ENCODE data around the gene PRKCI. TPM values are rescaled to one million over a fixed set of nuclear protein-coding genes. Genes with fewer than 3 reads are reported as not detected.

Gene PRKCI
- polyA plus RNA-seq, 3 donors, result 5.1 to 15.4 (median 11.6) TPM

DNA sequence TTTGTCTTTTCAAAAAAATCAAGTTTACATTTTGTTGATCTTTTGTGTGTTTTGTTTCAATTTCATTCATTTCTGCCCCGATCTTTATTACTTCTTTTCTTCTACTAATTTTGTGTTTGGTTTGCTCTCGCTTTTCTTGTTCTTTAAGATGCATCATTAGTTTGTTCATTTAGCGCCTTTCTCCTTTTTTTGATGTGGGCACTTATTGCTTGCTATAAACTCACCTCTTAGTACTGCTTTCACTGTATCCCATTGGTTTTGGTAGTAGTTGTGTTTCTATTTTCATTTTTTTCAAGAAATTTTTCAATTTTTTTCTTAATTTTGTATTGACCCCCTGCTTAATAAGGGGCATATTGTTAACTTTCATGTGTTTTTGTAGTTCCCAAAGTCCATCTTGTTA is 34.4 kb downstream of the PRKCI start:
- Mint-ChIP-seq H3K27me3 (ENCODE audit: low read depth in 3 of 3) (no peaks in the 10 kb centered on the region), H3K9me3 (peaks cover 4 to 16% (median 12%) of the 10 kb centered on the region in 7 donors), H3K4me3 (no peak overlapping the region), H3K4me1 (peaks cover 3% of the 10 kb centered on the region), H3K27ac (no peak overlapping the region), H3K36me3 (peaks cover 20 to 33% of the 10 kb centered on the region in 2 donors)
- no peak overlapping the region for H2AFZ ChIP-seq (ENCODE audit: insufficient read depth, low read depth, low read length, poor library complexity, severe bottlenecking)
- WGBS (ENCODE audit: insufficient coverage), result no CpG with 5 or more reads among the region's 3 CpGs
- intact Hi-C loops (cut with micrococcal nuclease), result no loop called here
- no peak for DNase-seq
- no peak overlapping the region for H3K9ac ChIP-seq (ENCODE audit: insufficient read depth, low read length, poor library complexity, severe bottlenecking)
- H3K4me1 ChIP-seq (ENCODE audit: control insufficient read depth in 1 of 2, insufficient read depth in 2 of 2, low read length in 2 of 2), result no peaks in the 10 kb centered on the region
- TF ChIP-seq, protein P1, sequence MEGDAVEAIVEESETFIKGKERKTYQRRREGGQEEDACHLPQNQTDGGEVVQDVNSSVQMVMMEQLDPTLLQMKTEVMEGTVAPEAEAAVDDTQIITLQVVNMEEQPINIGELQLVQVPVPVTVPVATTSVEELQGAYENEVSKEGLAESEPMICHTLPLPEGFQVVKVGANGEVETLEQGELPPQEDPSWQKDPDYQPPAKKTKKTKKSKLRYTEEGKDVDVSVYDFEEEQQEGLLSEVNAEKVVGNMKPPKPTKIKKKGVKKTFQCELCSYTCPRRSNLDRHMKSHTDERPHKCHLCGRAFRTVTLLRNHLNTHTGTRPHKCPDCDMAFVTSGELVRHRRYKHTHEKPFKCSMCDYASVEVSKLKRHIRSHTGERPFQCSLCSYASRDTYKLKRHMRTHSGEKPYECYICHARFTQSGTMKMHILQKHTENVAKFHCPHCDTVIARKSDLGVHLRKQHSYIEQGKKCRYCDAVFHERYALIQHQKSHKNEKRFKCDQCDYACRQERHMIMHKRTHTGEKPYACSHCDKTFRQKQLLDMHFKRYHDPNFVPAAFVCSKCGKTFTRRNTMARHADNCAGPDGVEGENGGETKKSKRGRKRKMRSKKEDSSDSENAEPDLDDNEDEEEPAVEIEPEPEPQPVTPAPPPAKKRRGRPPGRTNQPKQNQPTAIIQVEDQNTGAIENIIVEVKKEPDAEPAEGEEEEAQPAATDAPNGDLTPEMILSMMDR (IDR thresholded peaks at IDR 0.05), result no peak
- H3K9me3 ChIP-seq (replicated peaks in 1 of 2; ENCODE audit: control insufficient read depth in 1 of 2, insufficient read depth in 1 of 2, low read length in 2 of 2), result no peaks in the 10 kb centered on the region
- no peak overlapping the region for H3K4me3 ChIP-seq (replicated peaks in 1 of 3; ENCODE audit: low read depth in 2 of 3, low read length in 3 of 3)
- H3K36me3 ChIP-seq (replicated peaks in 1 of 2; ENCODE audit: control insufficient read depth in 1 of 2, insufficient read depth in 2 of 2, low read length in 2 of 2), result peaks cover 9 to 13% of the 10 kb centered on the region in 2 donors
- no peak overlapping the region for H3K4me2 ChIP-seq (replicated peaks; ENCODE audit: extremely low read depth, low read length, poor library complexity, severe bottlenecking)
- H3K79me2 ChIP-seq (ENCODE audit: insufficient read depth, low read length), result no peaks in the 10 kb centered on the region
- H4K20me1 ChIP-seq (ENCODE audit: insufficient read depth, low read length), result no peaks in the 10 kb centered on the region
- no peak overlapping the region for H3K27ac ChIP-seq (ENCODE audit: low read depth in 1 of 2, low read length in 2 of 2)
- H3K27me3 ChIP-seq (ENCODE audit: control insufficient read depth in 2 of 2, insufficient read depth in 2 of 2, low read length in 2 of 2), result no peaks in the 10 kb centered on the region

- H3K36me3 ChIP-seq (replicated peaks in 1 of 2; ENCODE audit: control insufficient read depth in 1 of 2, insufficient read depth in 2 of 2, low read length in 2 of 2), result peaks cover 9 to 13% of the 10 kb centered on the region in 2 donors
- intact Hi-C loops (cut with micrococcal nuclease), result no loop called here
- no peaks in the 10 kb centered on the region for H3K79me2 ChIP-seq (ENCODE audit: insufficient read depth, low read length)
- no peaks in the 10 kb centered on the region for H3K27me3 ChIP-seq (ENCODE audit: control insufficient read depth in 2 of 2, insufficient read depth in 2 of 2, low read length in 2 of 2)
- H2AFZ ChIP-seq (ENCODE audit: insufficient read depth, low read depth, low read length, poor library complexity, severe bottlenecking), result no peak overlapping the region
- H3K4me1 Mint-ChIP-seq, result peaks cover 3% of the 10 kb centered on the region
- TF ChIP-seq, protein P1 (IDR thresholded peaks at IDR 0.05), result no peak
- no peak for DNase-seq
- 90% methylated on average over 1 of the region's 2 CpGs for WGBS (ENCODE audit: insufficient coverage)
- H4K20me1 ChIP-seq (ENCODE audit: insufficient read depth, low read length), result no peaks in the 10 kb centered on the region
- H3K4me3 ChIP-seq (replicated peaks in 1 of 3; ENCODE audit: low read depth in 2 of 3, low read length in 3 of 3), result no peak overlapping the region
- H3K4me2 ChIP-seq (replicated peaks; ENCODE audit: extremely low read depth, low read length, poor library complexity, severe bottlenecking), result no peak overlapping the region
- H3K9ac ChIP-seq (ENCODE audit: insufficient read depth, low read length, poor library complexity, severe bottlenecking), result no peak overlapping the region
- H3K36me3 Mint-ChIP-seq, result peaks cover 20 to 33% of the 10 kb centered on the region in 2 donors
- H3K9me3 Mint-ChIP-seq, result peaks cover 4 to 16% (median 11%) of the 10 kb centered on the region in 7 donors
- H3K9me3 ChIP-seq (replicated peaks in 1 of 2; ENCODE audit: control insufficient read depth in 1 of 2, insufficient read depth in 1 of 2, low read length in 2 of 2), result no peaks in the 10 kb centered on the region
- H3K27ac ChIP-seq (ENCODE audit: low read depth in 1 of 2, low read length in 2 of 2), result no peak overlapping the region
- no peaks in the 10 kb centered on the region for H3K27me3 Mint-ChIP-seq (ENCODE audit: low read depth in 3 of 3)
- no peaks in the 10 kb centered on the region for H3K4me1 ChIP-seq (ENCODE audit: control insufficient read depth in 1 of 2, insufficient read depth in 2 of 2, low read length in 2 of 2)
- no peak overlapping the region for H3K27ac Mint-ChIP-seq
- no peak overlapping the region for H3K4me3 Mint-ChIP-seq
These were observed 34.9 kb downstream of the PRKCI start for GRCh38 chr3:170257145-170257544.
